ENCODE data around the gene DIO3.

- no peak for TF ChIP-seq TAF1 (IDR thresholded peaks at IDR 0.05; ENCODE audit: low read depth, low read length)
- TF ChIP-seq POLR2A (IDR thresholded peaks at IDR 0.05; ENCODE audit: low read depth, low read length) = no peak
- TF ChIP-seq PAX5 (IDR thresholded peaks at IDR 0.05; ENCODE audit: insufficient read depth, low read length, severe bottlenecking) = no peak
Observed at GRCh38 chr14:101539880-101540279, 21.4 kb upstream of the DIO3 start.

Measured in GM12891 (cell line).